Measurements from ENCODE around the gene TMEM150C.
"Not testable (repeated sequence)": the region's sequence is repeated elsewhere in the genome, so short reads cannot be mapped to it uniquely, and the experiment has no call there.

Gene TMEM150C

DNA sequence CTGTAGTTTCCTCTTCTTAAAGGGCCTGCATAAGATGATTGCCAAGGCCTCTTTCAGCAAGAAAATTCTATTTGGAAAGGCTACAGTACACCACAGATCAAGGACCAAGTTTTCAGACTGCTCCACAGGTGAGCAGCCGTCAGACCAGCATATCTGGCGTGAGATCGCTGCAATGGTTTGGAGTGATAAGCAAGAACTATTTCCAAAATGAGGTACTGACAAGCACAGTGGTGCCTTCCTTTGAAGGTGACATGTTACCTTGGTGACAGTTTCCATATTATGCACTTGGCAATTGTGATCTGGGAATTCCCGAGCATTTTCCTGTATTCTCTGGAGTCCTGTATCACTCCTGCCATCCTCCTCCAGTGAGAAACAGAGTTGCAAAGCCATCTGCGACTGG is 7.3 kb upstream of the TMEM150C start:
- DNase-seq (ENCODE audit: low spot score), result no peak

DNA sequence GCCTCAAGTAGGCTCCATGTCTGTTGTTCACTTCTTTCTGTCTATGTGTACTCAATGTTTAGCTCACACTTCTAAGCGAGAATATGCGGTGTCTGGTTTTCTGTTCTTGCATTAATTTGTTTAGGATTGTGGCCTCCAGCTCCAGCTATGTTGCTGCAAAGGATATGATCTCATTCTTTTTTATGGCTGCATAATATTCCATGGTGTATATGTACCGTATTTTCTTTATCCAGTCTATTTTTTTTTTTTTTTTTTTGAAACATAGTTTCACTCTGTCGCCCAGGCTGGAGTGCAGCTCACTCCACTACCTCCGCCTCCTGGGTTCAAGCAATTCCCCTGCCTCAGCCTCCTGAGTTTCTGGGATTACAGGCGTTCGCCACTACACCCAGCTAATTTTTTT is 5.7 kb upstream of the TMEM150C start:
- no peak for DNase-seq (ENCODE audit: low spot score)

DNA sequence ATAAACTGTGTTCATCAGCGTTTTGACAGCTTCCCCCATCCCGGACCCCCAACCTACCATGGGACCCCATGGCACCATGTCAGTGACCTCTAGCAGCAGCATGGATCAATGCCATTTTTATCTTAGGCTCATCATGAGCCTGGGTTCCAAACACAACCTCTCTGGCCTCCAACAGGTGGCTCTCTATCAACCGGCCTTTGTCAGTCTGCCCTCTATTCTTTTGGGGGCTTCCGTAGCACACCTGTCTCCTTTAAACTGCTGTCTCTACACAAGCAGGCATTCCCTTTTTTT is 721 bp upstream of the TMEM150C start:
- no peak for DNase-seq (ENCODE audit: low spot score)

DNA sequence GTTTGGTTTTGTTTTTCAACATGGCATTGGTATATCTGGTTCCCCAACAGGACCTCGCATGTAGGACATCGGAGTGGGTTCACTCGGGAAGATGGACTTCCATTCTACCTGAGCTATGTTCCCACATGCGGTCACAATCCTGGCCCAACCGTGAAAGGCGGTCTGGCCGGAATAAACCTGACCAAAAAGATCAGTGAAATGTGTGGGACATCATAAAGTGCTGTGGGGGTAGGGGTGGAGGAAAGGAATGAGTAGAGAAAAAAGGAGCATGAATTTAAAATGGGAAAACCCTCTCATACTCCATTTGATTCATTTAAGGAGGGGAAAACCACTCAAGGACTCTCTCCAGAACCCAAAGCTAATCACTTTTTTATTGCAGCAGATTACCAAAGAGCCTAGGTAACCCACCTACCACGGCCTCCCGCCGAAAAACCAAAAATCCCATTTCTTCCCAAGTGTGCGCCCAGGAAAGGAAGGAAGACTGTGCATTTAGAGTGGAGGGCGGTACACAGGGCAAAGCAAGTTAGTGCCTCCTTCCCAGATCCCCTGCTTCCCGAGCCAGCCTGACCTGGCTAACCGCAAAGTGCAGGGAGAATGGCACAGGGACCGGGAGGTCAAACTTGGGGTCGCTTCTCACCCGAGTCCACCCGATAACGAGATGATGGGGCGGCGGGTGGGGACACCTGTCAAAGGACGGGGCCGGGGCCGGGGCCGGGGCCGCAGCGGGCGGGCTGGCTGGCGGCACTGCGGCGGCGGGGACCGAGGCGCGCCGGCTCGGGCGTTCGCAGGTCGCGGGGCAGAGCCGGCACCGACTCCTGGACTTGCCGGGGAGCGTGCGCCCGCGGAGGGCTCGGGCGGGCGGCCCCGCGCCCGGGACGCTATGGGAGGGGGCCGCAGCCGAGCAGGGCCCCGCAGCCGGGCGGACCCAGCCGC is 669 bp downstream of the TMEM150C start:
- no peak for DNase-seq (ENCODE audit: low spot score)

DNA sequence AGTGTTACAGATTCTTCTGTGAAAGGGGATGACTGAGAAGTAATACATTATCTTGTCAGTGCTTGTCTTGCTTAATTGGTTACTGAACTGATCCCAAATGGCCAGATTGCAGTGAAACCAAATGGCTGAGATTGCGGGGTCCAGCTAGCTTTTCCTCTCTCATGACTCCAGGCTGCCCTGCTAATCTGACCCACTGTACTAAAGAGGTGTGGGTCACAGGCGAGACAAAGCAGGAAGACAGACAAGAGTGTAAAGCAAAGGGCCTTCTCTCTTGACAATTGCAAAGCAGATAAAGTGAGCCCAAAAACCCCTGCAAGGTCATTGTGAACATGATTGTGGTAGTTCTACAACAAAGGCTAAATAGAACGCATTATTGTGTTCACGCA is 2.1 kb downstream of the TMEM150C start:
- DNase-seq (ENCODE audit: low spot score), result no peak

DNA sequence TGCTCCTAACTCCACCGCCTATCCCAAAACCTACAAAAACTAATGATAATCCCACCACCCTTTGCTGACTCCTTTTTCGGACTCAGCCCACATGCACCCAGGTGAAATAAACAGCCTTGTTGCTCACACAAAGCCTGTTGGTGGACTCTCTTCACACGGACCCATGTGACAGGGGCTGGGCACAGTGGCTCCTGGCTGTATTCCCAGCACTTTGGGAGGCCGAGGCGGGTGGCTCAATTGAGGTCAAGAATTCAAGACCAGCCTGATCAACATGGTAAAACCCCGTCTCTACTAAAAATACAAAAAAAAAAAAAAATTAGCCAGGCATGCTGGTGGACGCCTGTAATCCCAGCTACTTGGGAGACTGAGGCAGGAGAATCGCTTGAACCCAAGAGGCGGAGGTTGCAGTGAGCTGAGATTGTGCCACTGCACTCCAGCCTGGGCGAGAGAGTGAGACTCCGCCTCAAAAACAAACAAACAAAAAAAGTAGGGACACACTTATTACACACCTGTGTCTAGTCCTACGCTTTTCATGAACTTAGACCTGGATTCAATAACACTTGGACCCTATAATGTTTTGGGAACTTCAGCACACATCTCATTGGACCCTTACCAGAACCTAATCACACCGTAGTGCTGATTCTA is 2.6 kb downstream of the TMEM150C start:
- not testable (repeated sequence) for DNase-seq (ENCODE audit: low spot score)

DNA sequence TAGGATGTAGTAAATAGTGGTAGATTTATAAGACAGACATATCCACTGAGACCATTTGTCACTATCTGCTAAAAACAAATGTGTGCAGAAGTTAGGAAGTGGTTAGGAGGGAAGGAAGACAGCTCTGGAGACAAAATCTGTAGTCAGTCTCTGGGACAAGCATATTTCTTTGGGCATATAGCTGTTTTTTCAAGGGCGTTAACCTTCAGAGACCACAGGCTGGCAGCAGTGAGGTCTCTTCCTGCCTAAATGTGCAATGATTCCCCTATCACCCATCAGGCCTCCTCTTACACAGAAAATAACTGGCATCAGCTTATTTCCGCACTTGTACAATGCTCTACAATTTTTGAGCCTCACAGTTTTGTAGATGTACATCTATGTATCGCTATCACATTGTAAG is 6.5 kb downstream of the TMEM150C start:
- DNase-seq (ENCODE audit: low spot score), result no peak

DNA sequence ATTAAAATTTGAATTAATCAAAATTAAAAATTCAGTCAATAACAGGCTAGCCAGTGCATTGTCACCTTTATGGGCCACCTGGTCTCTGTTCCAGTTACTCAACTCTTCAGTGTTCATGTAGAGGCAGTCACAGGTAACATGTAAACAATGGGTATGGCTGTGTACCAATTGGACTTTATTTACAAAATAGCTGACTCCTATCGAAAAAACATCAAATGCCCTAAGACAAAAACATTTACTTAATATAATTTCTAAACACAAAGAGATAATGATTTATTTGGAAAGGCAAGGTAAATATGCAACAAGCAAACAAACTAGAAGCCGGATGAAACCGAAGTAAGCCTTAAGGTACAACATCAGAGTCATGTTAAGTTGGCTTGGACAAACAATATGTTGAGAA is 8.8 kb downstream of the TMEM150C start:
- DNase-seq (ENCODE audit: low spot score), result no peak

DNA sequence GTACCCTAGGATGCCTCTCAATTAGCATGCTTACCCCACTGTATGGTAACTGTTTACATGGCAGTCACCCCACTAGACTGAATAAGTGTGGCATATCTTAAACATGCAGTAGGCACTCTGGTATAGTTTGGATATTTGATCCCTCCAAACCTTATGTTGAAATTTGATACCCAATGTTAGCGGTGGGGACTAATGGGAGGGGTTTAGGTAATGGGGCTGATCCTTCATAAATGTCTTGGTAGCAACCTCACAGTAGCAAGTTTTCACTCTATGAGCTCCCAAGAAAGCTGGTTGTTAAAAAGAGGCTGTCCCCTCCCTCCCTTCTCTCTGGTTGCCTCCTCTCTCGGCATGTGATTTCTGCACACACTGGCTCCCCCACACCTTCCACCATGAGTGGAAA is 10.1 kb downstream of the TMEM150C start:
- DNase-seq (ENCODE audit: low spot score), result no peak

DNA sequence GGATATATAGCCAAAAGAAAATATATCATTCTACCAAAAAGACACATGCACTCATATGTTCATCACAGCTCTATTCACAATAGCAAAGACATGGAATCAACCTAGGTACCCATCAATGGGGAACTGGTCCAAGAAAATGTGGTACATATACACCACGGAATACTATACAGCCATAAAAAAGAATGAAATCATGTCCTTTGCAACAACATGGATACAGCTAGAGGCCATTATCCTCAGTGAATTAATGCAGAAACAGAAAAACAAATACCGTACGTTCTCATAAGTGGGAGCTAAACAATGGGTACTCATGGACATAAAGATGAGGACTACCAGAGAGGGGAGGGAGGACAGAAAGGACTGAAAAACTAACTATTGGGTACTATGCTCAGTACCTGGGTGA is 13.9 kb downstream of the TMEM150C start:
- DNase-seq (ENCODE audit: low spot score), result not testable (repeated sequence)

DNA sequence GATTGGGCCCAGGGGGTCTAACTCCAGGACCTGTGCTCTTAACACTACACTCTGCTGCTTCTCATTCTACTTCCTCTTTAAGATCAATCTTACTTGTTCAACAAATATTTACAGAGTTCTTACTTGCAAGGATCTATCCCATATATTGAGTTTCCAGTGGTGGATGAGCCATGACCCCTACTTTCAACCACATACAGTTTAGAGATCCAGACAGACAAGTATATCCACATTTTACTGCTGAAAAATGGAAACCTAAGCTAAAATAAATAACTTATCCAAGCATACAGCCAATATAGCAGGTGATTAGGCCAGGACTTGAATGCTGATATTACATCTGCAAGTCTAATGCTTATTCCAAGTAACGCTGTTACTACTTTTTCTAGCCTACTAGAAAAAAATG is 18.7 kb downstream of the TMEM150C start:
- DNase-seq (ENCODE audit: low spot score), result no peak

DNA sequence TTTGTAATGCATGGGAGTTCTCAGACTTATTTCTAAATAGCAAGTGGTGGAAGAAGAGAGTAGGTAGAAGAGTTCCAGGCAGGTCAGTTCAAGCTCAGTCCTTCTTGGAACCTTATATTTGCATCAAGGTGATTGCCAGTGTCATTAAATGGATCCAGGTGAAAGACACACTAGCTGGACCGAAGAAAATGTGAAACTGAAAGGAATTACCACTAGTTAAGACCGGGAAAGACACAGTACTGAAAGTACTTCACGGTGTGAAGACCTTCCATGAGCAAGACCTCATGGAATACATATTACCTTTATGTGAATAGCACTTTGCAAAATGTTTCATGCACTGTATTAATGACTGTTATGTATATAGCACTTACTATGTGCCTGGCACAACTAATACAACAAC is 19.1 kb downstream of the TMEM150C start:
- DNase-seq (ENCODE audit: low spot score), result no peak

DNA sequence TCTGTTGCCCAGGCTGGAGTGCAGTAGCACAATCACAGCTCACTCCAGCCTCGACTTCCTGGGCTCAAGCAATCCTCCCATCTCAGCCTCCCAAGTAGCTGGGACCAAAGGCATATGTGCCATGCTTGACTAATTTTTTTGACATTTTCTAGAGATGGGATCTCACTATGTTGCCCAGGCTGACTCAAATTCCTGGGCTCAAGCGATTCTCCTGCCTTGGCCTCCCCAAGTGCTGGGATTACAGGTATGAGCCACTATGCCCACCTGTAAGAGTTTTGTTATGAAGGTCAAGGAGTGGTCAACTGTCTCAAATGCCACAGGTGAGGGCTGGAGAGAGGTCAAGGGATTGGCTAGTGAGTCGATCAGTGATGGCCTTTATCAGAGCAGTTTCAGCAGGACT is 32.5 kb downstream of the TMEM150C start:
- DNase-seq (ENCODE audit: low spot score), result no peak

DNA sequence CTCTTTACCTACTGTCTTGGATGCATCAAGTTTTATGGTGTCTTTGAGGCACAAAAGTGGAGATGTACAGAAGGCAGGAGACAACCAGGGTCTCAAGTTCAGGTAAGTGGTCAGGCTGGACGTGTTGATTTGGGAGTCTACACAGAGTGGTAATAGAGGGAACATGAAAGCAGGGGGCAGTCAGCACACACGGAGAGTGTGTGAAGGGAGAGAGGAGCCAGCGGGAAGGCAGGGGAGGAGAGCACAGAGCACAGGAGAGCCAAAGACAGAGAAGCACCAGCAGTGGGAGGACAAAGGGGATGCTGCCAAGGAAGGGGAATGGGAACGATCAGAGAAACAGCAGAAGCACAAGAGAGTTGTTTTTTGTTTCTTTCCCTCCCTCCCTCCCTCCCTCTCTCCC is 32.9 kb downstream of the TMEM150C start:
- DNase-seq (ENCODE audit: low spot score), result no peak

DNA sequence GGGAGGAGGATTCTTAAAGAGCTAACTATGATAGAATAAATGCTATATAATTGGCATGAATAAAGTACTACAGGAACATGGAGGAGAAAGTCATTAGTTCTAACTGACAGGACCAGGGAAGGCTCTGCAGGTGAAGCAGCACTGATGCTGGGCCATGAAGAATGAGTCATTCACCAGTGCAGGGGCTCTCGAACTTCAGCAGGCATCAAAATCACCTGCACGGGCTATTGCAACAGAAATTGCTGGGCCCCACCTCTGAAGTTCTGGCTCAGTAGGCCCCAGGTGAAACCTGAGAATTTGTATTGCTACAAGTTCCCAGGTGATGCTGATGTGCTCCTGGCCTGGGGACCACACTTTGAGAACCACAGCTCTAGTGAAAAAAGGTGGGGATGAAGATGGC is 33.7 kb downstream of the TMEM150C start:
- no peak for DNase-seq (ENCODE audit: low spot score)

DNA sequence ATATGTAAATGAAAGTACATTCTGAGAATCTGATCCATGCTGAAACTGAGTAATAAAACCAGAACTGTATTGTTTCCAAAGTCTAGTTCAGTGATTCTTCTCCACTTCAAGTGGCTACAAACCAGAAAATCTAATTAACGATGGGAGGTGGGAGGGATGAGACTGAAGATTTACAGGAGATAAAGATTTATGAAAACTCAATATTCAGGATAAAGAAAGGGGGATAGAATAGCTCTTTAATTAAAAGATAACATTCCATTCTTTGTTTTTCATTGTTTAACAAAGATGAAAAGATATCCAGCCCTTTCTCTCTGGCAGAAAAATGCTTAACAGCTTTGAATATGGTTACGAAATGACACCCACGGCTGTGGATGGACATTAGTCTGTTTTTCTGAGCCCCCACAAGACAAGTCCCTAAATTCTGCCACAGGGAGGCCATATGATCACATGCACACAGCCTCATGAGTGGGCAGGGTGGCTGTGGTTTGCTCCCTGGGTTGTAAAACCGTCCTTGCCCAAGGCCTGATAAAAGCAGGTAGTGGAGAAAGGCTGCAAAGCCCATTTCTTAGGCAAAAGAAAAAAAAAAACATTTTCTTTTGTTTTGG is 36.4 kb downstream of the TMEM150C start:
- DNase-seq (ENCODE audit: low spot score), result no peak

DNA sequence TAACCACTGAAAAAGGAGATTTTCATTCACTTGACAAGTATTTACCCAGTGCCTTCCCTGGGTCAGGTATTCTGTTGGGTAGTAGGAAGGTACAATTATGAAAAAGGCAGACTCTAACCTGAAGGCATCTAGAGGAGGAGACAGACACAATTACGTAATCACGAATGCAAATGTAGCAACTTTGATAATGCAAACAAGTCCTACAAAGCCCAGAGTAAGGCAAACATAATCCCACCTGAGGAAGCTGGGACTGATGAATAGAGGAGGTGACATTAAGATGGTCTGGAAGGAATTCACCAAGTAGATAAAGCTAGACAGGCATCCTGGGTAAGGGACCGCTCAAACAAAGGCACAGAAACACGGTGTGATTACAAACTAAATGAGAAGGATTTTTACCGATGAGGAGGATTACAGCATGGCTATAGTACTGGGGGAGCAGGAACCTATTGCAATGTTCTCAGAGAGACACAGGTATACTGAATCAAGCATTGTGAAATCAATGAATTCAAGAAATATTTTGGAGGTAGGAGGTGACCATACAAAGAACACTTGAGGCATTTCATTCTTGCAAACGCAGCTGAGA is 37.1 kb downstream of the TMEM150C start:
- no peak for DNase-seq (ENCODE audit: low spot score)

DNA sequence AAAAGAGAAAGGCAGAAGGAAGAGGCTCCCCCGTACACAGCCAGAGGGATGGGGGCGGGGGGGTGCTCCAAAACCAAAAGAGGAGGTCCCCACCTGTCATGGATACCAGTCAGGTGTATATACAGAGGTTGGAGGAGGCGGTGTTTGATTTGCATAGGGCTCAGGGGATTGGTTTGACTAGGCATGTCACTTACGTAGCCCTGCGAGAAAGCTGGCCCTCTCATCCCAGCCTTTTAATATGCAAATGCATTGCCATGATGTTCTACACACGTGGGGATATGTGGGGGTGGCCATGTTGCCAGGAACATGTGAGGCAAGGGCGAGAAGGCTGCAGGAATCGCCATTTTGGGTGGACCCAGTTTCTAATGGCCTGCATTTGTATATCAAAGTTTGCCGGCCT is 38.6 kb downstream of the TMEM150C start:
- DNase-seq (ENCODE audit: low spot score), result no peak

DNA sequence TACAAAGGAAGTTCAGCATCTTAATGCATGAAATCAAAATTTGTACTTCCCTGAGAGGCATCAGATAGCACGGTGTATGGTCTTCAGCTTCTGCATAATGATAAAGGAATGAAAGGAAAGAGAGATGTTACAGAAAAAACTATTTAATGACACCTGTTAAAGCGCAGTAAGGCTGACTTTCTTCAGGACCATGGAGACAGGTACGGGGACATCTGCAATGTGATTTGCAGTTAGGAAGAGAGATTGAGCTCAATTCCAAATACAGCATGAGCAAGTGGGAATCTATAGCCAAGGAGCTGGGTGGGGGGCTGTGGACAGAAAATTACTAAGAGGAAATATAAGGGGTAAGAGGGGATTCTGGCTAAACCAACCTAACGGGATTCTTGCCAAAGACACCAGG is 39.3 kb downstream of the TMEM150C start:
- DNase-seq (ENCODE audit: low spot score), result no peak

DNA sequence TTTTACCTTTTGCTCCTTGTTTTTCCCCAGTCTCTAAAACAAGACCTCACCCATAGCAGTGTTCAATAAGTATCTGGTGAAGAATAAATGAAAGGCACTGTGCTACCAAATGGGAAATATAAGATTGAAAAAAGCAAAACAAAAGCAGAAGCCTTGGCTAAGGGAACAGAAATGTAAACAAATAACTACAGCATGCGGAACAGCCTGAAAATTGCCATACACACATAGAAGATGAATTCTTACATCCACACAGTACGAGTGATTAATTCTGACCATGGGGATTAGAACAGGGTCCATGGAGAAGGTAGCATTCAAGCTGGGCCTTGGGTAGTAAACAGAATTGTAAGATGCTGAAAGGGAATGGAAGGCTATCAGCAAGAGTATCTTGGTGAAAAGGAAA is 40.5 kb downstream of the TMEM150C start:
- DNase-seq (ENCODE audit: low spot score), result no peak

DNA sequence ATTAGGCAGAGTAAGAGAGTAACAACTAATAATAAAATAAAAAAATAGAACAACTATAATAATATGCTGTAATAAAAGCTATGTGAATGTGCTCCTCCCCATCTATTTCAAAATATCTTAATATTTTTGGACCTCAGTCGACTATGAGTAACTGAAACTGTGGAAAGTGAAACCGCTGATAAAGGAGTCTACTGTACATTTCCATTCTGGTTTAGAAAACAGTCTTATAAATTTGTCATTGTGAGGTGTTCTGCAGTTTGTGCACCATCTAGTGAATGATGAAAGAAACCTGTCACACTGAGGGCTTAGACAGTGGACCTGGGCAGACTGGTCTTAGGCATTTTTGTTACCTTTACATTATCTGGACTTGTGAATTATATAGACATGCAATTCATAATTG is 42.0 kb downstream of the TMEM150C start:
- DNase-seq (ENCODE audit: low spot score), result no peak

DNA sequence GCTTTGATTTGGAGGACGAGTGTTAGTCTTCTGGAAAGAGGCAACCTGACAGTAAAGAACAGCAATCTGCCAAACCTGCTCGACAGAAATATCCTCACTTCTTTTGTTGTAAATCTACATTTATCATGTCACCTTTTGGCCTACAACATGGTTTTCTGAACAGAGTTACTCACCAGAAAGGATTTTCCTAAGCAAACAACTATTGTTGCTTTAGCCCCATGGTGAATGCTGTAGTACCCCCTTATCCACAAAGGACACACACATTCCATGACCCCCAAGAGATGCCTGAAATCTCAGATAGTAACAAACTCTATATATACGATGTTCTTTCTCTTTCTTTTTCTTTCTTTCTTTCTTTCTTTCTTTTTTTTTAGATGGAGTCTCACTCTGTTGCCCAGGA is 42.7 kb downstream of the TMEM150C start:
- DNase-seq (ENCODE audit: low spot score), result no peak

DNA sequence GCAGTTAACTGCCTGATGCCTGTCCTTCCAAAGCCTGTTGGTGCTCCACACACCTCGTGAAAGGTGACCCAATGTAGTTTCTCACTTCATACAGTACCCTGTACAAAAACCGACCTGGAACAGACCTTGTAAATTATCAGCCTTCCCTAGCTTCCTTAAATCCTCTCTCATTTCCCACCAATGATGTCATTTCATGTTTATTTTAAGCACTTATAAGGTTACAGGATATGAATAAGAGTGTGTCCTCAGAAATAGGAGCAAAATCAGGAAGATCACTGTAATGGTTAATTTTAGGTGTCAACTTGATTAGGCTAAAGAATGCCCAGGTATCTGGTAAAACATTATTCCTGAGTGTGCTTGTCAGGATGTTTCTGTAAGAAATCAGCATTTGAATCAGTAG is 44.7 kb downstream of the TMEM150C start:
- no peak for DNase-seq (ENCODE audit: low spot score)

Measured in putamen (tissue), 1 donor.